ENCODE measurements around the gene ADGRG1.

ADGRG1 gene

GRCh38 chr16:57620335-57621231 is 7.8 kb upstream of the ADGRG1 start:
- FAIRE-seq: no peak

- no peak for FAIRE-seq
Measured at GRCh38 chr16:57621521-57622271, 6.7 kb upstream of the ADGRG1 start.

GRCh38 chr16:57622361-57623250 is 5.8 kb upstream of the ADGRG1 start:
- FAIRE-seq: no peak

- no peak for FAIRE-seq
Measured at GRCh38 chr16:57623251-57624043, 5.0 kb upstream of the ADGRG1 start.

- no peak for FAIRE-seq
Measured at GRCh38 chr16:57624044-57624688, 4.3 kb upstream of the ADGRG1 start.

GRCh38 chr16:57624806-57625500 is 3.5 kb upstream of the ADGRG1 start:
- FAIRE-seq: no peak

- FAIRE-seq: no peak
Measured at GRCh38 chr16:57626420-57627170, 1.8 kb upstream of the ADGRG1 start.

- no peak for FAIRE-seq
Measured at GRCh38 chr16:57627184-57627871, 1.1 kb upstream of the ADGRG1 start.

- no peak for FAIRE-seq
Measured at GRCh38 chr16:57628783-57629293, 408 bp downstream of the ADGRG1 start.

GRCh38 chr16:57629516-57630406 is 1.3 kb downstream of the ADGRG1 start:
- no peak for FAIRE-seq

GRCh38 chr16:57630407-57630797 is 2.0 kb downstream of the ADGRG1 start:
- no peak for FAIRE-seq

- FAIRE-seq: no peak
Measured at GRCh38 chr16:57630931-57631845, 2.8 kb downstream of the ADGRG1 start.

GRCh38 chr16:57632568-57632967 is 4.1 kb downstream of the ADGRG1 start:
- FAIRE-seq: no peak

GRCh38 chr16:57633383-57634064 is 5.1 kb downstream of the ADGRG1 start:
- no peak for FAIRE-seq

- no peak for FAIRE-seq
Measured at GRCh38 chr16:57634171-57634570, 5.7 kb downstream of the ADGRG1 start.
